GM12864 (cell line): ENCODE data around the gene PADI4.

ENCODE experiments used
- DNase-seq: peaks from one replicate; pipeline ENCODE4 v3.0.0-alpha.2; 2011; ENCODE audit warnings: low read depth
- H3K4me3 ChIP-seq: 2 replicates; pipeline ENCODE4 v1.5.1; 2011; ENCODE audit warnings: mild to moderate bottlenecking, low read depth, low read length, control low read depth
- CTCF ChIP-seq: IDR thresholded peaks from 2 replicates; pipeline ENCODE4 v1.5.1; 2011; ENCODE audit warnings: low read depth, mild to moderate bottlenecking, moderate library complexity, low read length, control low read depth, inconsistent platforms; ENCODE audit errors: missing control alignments

PADI4 gene

GRCh38 chr1:17293681-17294425 is 14.1 kb upstream of the PADI4 start:
- no peak overlapping the region for H3K4me3 ChIP-seq
- TF ChIP-seq CTCF = no peak
- DNase-seq = no peak

- H3K4me3 ChIP-seq = no peak overlapping the region
- no peak for DNase-seq
- no peak for TF ChIP-seq CTCF
These were observed 12.7 kb upstream of the PADI4 start for GRCh38 chr1:17295292-17295691.

GRCh38 chr1:17296086-17296485 is 11.9 kb upstream of the PADI4 start:
- no peak overlapping the region for H3K4me3 ChIP-seq
- DNase-seq = no peak
- no peak for TF ChIP-seq CTCF

GRCh38 chr1:17297991-17298390 is 10.0 kb upstream of the PADI4 start:
- H3K4me3 ChIP-seq = no peak overlapping the region
- no peak for TF ChIP-seq CTCF
- no peak for DNase-seq

GRCh38 chr1:17301767-17302166 is 6.2 kb upstream of the PADI4 start:
- no peak overlapping the region for H3K4me3 ChIP-seq
- no peak for DNase-seq
- TF ChIP-seq CTCF = no peak

GRCh38 chr1:17304151-17304825 is 3.7 kb upstream of the PADI4 start:
- no peak overlapping the region for H3K4me3 ChIP-seq
- TF ChIP-seq CTCF = no peak
- no peak for DNase-seq

- DNase-seq = no peak
- no peak overlapping the region for H3K4me3 ChIP-seq
- TF ChIP-seq CTCF = no peak
These were observed 3.2 kb upstream of the PADI4 start for GRCh38 chr1:17304826-17305175.
